ENCODE measurements around the gene RNF144A. TPM values are rescaled to one million over a fixed set of nuclear protein-coding genes. Genes with fewer than 3 reads are reported as not detected.

Gene RNF144A
- total and polyA plus RNA-seq, 2 donors (not counting 1 experiment from before 2014, with no cell fraction given) = 1.2 to 1.6 TPM

- Mint-ChIP-seq H3K27ac (no peak overlapping the region), H3K4me1 (peaks cover 11% of the 10 kb centered on the region), H3K27me3 (no peaks in the 10 kb centered on the region), H3K9me3 (ENCODE audit: insufficient read depth) (no peaks in the 10 kb centered on the region), H3K4me3 (no peak overlapping the region)
- Histone ChIP-seq H2AFZ (ENCODE audit: insufficient read depth, low read depth, low read length, poor library complexity, severe bottlenecking) (no peak overlapping the region), H3K4me3 (ENCODE audit: control extremely low read depth in 1 of 5, extremely low read depth in 1 of 5, insufficient read depth in 1 of 5, low read depth in 2 of 5, low read length in 4 of 5) (no peak overlapping the region), H4K20me1 (ENCODE audit: control insufficient read depth, insufficient read depth, low read length, poor library complexity, severe bottlenecking) (no peaks in the 10 kb centered on the region), H3K9me3 (ENCODE audit: control extremely low read depth in 1 of 3, control insufficient read depth in 2 of 3, insufficient read depth in 1 of 3, low read length in 2 of 3) (no peaks in the 10 kb centered on the region), H3K4me2 (replicated peaks; ENCODE audit: low read depth, low read length, poor library complexity, severe bottlenecking) (no peak overlapping the region), H3K9ac (ENCODE audit: low read length) (no peak overlapping the region), H3K79me2 (ENCODE audit: control insufficient read depth, insufficient read depth, low read length) (no peaks in the 10 kb centered on the region), H3K27me3 (replicated peaks in 1 of 4; ENCODE audit: control extremely low read depth in 1 of 4, control insufficient read depth in 3 of 4, insufficient read depth in 4 of 4, low read length in 3 of 4) (no peaks in the 10 kb centered on the region), H3K4me1 (ENCODE audit: control insufficient read depth in 2 of 2, insufficient read depth in 2 of 2, low read length in 2 of 2) (peaks cover 6 to 13% of the 10 kb centered on the region in 2 donors), H3K36me3 (replicated peaks in 1 of 2; ENCODE audit: control extremely low read depth in 1 of 2, control insufficient read depth in 1 of 2, extremely low read depth in 1 of 2, insufficient read depth in 2 of 2, low read length in 1 of 2) (peaks cover 0 to 2% of the 10 kb centered on the region in 2 experiments), H3K27ac (ENCODE audit: low read length in 2 of 2) (no peak overlapping the region)
- ATAC-seq (ENCODE audit: low read depth) (no peak), DNase-seq (no peak)
- POLR2A ChIA-PET = no interaction called here
- CTCF ChIA-PET = no interaction called here
- no peak for TF ChIP-seq CTCF (IDR thresholded peaks at IDR 0.05)
- TF ChIP-seq EZH2 (IDR thresholded peaks at IDR 0.05; ENCODE audit: borderline replicate concordance, insufficient read depth, low read depth, low read length, poor library complexity, severe bottlenecking) = no peak
- 98% methylated on average over 7 of the region's 8 CpGs for WGBS (ENCODE audit: insufficient coverage)
- intact Hi-C loops (cut with micrococcal nuclease) = no loop called here
Measured at GRCh38 chr2:6942848-6943247, 25.6 kb downstream of the RNF144A start.

- Histone ChIP-seq H3K36me3 (replicated peaks in 1 of 2; ENCODE audit: control extremely low read depth in 1 of 2, control insufficient read depth in 1 of 2, extremely low read depth in 1 of 2, insufficient read depth in 2 of 2, low read length in 1 of 2) (peaks cover 0 to 2% of the 10 kb centered on the region in 2 experiments), H3K4me3 (ENCODE audit: control extremely low read depth in 1 of 5, extremely low read depth in 1 of 5, insufficient read depth in 1 of 5, low read depth in 2 of 5, low read length in 4 of 5) (no peak overlapping the region), H4K20me1 (ENCODE audit: control insufficient read depth, insufficient read depth, low read length, poor library complexity, severe bottlenecking) (no peaks in the 10 kb centered on the region), H3K27me3 (replicated peaks in 1 of 4; ENCODE audit: control extremely low read depth in 1 of 4, control insufficient read depth in 3 of 4, insufficient read depth in 4 of 4, low read length in 3 of 4) (no peaks in the 10 kb centered on the region), H3K79me2 (ENCODE audit: control insufficient read depth, insufficient read depth, low read length) (no peaks in the 10 kb centered on the region), H3K9me3 (ENCODE audit: control extremely low read depth in 1 of 3, control insufficient read depth in 2 of 3, insufficient read depth in 1 of 3, low read length in 2 of 3) (no peaks in the 10 kb centered on the region), H3K27ac (ENCODE audit: low read length in 2 of 2) (no peak overlapping the region), H3K4me2 (replicated peaks; ENCODE audit: low read depth, low read length, poor library complexity, severe bottlenecking) (no peak overlapping the region), H3K9ac (ENCODE audit: low read length) (no peak overlapping the region), H3K4me1 (ENCODE audit: control insufficient read depth in 2 of 2, insufficient read depth in 2 of 2, low read length in 2 of 2) (peaks cover 6 to 13% of the 10 kb centered on the region in 2 donors), H2AFZ (ENCODE audit: insufficient read depth, low read depth, low read length, poor library complexity, severe bottlenecking) (no peak overlapping the region)
- Mint-ChIP-seq H3K4me3 (no peak overlapping the region), H3K4me1 (peaks cover 11% of the 10 kb centered on the region), H3K9me3 (ENCODE audit: insufficient read depth) (no peaks in the 10 kb centered on the region), H3K27me3 (no peaks in the 10 kb centered on the region), H3K27ac (no peak overlapping the region)
- TF ChIP-seq EZH2 (IDR thresholded peaks at IDR 0.05; ENCODE audit: borderline replicate concordance, insufficient read depth, low read depth, low read length, poor library complexity, severe bottlenecking) (no peak), CTCF (IDR thresholded peaks at IDR 0.05) (no peak)
- DNase-seq (no peak), ATAC-seq (ENCODE audit: low read depth) (no peak)
- POLR2A ChIA-PET = no interaction called here
- CTCF ChIA-PET = no interaction called here
- 96% methylated on average over 6 of the region's 6 CpGs for WGBS (ENCODE audit: insufficient coverage)
- intact Hi-C loops (cut with micrococcal nuclease) = no loop called here
Measured at GRCh38 chr2:6943523-6943922, 26.3 kb downstream of the RNF144A start.
